Activated CD4-positive, alpha-beta T cell treated with anti-CD3 and anti-CD28 coated beads, Interleukin-2, amount 50 U/mL, for 16 hours (primary cell): ENCODE measurements around the gene GALE.
"Not testable (repeated sequence)": the region's sequence is repeated elsewhere in the genome, so short reads cannot be mapped to it uniquely, and the experiment has no call there.

ENCODE experiments used
- DNase-seq: peaks from one replicate; pipeline ENCODE4 v3.0.0-alpha.2; 2020

GALE gene

DNA sequence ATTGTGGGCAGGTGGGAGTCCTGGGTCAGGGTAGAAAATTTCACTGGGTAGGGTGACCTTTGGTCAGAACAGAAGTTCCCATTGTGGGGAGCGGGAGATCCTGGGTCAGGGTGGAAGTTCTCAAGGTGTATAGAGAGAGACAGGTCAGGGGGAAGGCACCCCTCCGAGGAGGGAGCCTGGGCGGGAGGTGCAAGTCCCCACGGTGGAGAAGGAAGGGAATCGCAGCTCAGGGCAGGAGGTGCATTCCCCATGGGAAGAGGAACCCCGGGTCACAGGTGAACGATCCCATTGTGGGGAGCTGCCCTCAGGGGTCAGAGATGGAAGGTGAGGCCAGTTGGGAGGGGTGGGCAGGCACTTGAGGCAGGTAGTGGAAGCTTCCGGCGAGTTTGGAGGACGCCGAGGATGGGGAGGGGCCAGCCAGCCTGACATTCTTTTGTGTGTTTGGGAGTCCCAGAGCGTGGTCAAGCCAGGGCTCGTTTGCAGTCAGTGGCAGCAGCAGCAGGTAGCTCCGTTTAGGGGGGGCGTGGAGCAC, 9.0 kb downstream of the GALE start:
- DNase-seq: no peak

DNA sequence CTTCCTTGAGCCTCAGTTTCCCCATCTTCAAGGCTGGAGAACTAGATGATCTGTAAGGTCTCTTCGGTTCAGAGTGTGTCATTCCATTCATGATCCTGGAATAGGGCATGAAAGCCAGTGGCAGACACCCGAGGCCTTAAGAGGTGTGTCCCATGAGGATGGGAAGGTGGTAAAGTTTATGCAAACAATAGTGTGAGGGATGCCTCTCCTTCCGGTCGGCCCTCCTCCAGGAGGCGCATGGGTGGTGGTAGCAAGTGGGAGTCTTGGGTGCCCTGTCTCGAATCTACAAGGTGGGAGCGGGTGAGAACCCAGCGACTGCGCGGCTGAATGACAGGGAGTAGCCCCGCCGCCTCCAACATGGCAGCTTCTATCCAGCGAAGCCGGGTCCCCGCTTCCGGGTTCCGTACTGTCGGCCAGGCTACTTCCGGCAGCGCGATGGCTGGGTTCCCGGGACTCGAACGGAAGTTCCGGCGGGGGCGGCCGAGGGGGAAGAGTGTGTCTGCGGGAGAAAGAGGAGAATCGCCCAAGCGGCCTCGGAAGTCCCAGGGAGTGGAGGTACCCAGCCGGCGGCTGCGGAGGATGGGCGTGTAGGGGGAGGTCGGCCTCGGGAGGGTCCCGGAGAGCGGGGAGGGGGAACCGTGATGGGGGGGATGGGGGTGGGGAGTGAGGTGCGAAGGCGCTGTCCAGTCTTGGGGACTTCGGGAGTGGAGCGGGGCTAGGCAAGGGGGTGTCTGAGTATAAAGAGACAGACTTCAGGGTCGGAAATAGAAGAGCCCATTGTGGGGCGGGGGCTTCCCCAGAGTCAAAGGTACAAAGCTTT, 9.6 kb downstream of the GALE start, which contains the start of gene LYPLA2:
TSS of gene LYPLA2 (plus strand) at position 450 of the 820 bp plus-strand sequence. CDS start 1,538 bp downstream, outside the sequence.
- peak; percentile 92 for DNase-seq

DNA sequence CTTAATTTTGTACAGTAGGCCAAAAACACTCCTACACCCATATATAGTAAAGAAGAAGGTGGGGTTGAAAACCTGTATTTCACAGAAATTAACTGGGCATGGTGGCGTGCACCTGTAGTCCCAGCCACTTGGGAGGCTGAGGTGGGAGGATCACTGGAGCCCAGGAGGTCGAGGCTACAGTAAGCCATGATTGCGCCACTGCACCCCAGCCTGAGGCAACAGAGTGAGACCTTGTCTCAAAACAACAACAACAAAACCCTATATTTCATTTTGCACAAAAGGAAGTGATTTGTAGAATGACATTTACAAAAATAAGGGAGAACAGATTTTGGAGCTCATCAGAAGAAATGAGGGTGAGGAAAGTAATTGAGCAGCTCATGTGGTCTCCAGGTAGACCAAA, 11.9 kb downstream of the GALE start:
- no peak for DNase-seq

DNA sequence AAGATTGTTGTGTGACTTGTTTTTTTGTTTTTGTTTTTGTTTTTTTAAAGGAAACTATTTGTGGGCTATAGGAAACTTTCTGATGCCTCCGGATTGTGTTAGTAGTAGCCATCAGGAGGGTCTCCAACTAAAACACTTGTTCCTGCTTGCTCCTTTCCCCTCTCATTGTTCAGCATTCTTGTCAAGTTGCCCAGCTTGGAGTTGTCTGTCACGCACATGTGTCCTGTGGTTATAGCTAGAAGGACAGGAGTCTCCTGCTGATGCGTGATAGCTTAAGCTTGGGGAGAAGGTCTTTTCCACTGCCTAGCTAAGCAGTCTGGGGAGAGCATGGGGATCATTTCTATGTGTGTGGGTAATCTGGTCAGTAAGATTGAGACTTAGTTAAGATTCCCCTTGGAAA, 12.9 kb downstream of the GALE start:
- DNase-seq: no peak

DNA sequence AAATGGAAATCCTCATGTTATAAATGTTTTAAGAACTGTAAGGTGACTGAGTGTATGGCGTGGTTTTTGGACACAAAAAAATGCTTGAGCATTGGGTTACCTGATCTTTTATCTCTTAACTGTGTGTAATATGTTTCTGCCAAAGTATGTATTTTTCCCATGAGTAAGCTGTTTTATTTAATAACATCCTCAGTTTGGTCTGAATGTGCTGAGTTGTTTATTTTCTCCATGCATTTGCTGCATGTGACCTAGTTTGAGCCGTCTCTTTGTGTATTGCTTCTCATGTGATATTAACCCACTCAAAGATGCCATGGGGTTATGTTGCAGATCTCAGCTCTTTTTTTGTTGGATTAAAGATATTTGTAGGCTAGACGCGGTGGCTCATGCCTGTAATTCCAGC, 15.7 kb downstream of the GALE start:
- no peak for DNase-seq

DNA sequence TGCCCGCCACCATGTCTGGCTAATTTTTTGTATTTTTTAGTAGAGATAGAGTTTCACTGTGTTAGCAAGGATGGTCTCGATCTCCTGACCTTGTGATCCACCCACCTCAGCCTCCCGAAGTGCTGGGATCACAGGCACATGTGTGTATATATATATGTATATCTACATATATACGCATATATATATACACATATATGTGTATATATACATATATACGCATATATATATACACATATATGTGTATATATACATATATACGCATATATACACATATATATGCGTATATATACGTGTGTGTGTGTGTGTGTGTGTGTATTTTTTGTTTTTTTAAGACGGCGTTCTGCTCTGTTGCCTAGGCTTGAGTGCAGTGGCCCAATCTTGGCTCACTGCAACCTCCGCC, 17.4 kb downstream of the GALE start:
- not testable (repeated sequence) for DNase-seq

DNA sequence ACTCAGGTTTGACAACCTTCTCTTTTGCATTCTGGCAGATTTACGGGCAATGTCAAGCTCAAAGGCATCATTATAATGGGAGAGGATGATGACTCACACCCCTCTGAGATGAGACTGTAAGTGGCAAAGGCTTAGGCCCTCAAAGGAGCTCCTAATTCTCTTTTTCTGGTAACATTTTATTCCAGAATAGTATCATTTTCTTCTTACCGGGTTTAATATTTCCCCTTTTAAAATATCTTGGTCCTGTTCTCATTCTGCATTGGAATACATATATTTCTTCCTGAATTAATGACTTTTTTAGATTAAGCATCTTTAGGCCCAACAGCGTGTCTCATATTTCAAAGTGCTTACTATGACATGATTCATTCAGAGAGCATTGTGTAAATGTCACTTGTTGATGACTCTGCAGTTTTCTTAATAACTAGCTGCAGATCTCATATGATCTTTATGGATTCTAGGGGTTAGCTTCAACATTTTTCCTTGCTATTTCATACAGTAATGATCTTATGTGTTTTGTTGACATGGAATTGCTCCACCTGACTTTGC, 20.7 kb downstream of the GALE start:
- peak; percentile 47 for DNase-seq

DNA sequence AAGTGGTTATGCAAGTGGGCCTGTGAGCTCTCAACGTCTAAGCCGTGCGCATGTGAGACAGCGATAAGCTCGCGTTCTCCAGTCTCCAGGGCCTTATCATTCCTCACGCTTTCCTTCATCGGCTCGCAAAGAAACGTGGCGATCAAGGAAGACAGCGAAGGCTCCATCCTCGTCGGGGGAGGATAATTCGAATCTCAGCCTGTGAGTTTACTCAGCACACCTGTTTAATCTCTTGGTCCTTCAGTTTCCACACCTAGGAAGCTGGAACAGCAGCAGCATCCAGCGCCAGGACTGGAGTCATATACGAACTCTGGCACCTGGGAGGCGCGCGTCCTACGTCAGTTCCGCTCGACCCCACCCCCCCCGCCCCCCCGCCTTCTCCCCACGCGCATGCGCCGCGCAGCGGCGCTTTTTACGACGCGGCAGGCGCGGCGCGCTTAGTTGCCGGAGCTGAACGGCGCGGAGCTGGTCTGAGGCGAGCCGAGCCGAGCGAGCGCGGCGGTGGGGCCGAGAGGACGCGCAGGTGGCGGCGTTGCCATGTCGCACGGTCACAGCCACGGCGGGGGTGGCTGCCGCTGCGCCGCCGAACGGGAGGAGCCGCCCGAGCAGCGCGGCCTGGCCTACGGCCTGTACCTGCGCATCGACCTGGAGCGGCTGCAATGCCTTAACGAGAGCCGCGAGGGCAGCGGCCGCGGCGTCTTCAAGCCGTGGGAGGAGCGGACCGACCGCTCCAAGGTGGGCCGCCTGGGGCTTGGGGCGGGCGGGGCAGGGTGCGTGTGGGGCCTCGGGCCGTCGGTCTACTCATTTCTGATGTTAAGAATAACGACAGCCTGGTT, 22.4 kb downstream of the GALE start, which contains the start of gene PITHD1:
TSS of gene PITHD1 (plus strand) at position 440 of the 836 bp plus-strand sequence. CDS start at position 538, 98 bp downstream.
- peak; percentile 86 for DNase-seq

DNA sequence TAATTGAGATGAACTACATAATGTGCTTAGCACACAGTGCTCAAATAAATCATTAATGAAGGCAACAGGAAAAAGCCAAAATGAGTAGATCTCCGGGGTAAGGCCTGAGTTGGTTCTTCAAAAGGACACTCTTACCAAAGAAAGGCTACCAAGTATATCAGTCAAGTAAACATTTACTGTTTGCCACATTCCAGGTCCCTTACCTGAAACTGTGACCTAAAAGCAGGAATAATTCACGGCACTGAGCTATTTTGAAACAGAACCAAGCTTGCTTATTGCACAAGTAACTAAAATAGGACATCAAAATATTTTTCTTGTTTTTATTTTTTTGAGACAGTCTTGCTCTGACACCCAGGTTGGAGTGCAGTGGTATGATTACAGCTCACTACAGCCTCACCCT, 24.3 kb downstream of the GALE start:
- no peak for DNase-seq

DNA sequence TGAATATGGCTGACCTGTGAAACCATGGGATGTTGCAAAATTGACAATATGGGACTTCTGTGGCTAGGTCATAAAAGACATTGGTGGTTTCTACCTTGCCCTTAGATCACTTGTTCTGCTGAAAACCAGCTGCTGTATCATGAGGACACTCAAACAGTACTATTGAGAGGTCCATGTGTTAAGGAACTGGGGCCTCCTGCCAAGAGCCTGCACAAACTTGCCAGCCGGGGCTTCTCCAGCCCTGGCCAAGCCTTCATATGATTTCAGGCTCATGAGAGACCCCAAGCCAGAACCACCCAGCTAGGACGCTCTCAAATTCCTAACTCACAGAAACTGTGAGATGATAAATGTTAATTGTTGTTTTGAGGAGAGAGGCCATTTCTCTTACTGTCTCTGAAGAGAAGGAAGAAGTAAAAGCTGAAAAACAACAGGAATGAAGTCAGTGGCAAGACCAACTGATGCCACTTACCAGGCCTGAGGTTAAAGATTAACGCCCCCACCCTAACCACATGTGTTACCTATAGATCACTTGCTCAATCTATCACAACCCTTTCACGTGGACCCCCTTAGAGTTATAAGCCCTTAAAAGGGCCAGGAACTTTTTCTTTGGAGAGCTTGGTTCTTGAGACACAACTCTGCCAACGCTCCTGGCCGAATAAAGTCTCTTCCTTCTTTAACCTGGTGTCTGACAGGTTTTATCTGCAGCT, 26.2 kb downstream of the GALE start:
- DNase-seq: no peak

DNA sequence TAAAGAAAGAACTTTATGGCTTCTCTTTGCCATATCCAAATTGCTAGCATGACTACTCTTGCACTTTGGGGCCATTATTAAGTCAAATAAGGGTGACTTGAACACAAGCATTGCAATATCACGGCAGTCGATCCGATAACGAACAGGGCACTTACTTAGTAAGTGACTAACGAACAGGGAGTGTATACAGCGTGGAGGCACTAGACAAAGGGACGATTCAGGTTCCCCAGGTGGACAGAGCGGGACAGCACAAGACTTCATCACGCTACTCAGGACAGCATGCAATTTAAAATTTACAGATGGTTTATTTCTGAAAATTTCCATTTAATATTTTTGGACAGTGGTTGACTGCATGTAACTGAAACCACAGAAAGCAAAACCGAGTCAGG, 27.7 kb downstream of the GALE start:
- DNase-seq: no peak

DNA sequence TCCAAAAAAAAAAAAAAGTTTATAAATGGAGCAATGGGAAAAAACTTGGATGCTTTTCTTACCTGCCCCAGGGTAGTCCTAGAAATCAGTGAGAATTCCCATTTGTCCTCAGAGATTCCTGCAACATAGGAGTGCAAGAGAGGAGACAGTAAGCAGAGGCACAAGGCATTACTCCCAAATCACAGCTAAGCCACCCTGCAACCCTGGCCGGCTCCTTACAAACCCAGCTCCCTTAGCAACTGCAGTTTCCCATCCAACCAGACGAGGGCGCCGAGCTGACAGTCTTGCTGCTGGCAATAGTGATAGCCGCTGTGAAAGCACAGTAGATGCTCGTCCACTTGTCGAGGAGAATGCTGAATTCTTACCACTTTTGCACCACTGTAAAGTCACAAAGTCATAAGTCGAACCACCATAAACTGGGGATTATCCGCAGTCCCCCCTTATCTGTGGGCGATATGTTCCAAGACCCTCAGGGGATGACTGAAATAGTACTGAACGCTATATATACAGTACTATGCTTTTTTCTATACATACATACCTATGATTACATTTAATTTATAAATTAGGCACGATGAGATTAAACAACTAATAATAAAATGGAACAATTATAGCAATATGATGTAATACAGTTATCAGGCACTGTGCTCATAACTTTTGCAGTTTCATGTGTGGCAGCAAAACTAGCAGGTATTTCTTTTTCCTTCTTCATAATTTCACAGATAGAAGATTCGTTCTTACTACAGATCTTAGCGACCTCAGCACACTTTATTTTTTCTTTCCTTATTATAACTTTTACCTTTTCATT, 28.3 kb downstream of the GALE start:
- DNase-seq: peak; percentile 88

DNA sequence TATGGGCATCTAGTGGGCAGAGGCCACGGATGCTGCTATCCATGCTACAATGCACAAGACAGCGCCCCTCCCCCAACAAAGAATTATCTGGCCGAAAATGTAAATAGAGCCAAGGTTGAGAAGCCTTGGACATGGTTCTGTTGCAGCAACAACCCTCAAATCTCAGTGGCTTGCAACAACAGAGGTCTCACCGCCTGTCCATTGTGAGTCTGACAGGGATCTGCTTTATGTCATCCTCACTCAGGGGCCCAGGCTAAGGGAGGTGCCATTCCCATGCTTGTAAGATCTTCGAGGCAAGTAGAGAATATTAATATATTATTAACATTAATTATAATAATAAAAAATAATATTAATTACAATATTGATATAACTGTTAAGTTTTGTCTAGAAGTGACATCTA, 31.8 kb downstream of the GALE start:
- DNase-seq: no peak

DNA sequence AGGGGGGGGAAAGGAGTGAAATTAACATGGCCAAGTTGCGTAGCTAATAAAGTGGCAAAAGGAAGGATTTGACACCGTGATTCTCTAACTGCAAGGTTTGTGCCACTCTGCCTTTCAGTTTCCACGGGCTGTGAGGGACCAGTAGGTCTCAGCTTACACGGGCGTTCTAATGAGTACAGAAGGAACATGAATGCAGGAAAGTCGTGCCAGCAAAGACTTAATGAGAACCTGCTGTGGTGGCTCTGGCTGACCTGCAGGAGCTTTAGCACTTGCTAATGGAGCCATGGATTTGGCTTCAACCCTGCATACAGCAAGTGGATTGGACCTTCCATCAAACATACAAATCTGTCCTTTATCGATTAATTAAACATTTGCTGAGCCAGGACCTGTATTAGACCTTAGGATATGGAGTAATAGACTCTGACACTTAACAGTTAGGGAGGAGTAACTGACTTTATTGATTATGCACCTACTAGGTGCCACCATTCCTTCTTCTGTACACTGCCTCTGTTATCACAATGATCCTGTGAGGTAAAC, 37.4 kb downstream of the GALE start:
- no peak for DNase-seq

DNA sequence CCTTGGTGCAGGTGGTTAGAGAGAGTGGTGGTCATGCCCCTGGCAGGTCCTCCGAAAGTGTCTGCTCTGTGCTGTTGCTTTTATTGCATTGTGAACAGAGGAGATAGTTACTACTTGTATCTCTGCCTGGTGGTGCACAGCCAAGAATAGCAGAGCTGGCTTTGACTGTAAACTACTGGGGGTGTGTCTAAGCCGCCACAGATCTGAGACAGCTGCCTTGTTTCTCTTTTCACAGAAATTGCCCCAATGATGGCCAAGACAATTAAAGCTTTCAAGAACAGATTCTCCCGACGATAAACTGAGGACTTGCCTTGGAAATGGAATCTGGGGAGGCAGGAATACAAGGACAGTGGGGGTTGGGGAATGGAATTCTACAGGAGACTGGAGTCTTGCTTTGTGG, 41.3 kb downstream of the GALE start:
- DNase-seq: no peak

DNA sequence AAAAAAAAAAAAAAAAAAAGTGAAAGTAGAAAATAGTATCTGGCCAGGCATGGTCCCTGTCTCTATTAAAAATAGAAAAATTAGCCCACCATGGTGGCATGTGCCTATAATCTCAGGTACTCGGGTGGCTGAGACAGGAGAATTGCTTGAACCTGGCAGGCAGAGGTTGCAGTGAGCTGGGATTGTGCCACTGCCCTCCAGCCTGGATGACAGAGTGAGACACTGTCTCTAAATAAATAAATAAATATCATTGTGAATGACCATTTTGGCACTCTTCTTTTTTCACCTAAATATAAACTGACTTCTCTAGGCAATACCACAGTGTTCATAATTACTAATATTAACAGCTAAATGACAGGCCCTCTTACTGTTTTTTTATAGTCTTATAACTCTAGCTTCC, 42.7 kb downstream of the GALE start:
- DNase-seq: no peak

DNA sequence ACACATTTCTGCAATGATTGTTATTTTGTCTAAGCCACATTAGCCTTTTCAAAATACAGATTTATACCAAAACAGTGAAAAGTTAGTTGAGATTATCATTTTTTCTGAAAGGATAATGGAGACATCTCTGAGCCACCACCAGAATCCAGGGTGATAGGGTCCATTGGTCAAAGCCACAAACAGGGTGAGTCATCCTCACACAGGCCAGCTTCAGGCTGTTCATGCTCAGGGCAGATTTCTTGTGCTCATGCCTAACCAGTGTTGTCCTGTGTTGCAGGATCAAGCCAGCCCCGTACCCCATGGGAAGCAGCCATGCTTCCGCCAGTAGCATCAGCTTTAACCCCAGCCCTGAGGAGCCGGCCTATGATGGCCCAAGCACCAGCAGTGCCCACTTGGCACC, 43.9 kb downstream of the GALE start:
- DNase-seq: no peak

DNA sequence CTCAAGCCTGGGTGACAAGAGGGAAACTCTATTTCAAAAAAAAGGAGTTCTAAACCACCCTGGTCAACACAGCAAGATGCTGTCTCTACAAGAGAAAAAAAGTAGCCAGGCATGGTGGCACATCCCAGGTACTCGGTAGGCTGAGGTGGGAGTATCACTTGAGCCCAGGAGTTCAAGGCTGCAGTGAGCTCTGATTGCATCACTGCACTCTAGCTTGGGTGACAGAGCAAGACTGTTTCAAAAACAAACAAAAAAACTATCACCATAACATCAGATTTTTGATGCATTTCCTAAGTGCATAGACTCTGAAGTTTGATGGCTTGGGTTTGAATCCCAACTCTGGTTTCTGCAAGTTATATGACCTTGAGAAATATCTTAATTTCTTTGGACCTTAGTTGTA, 47.6 kb downstream of the GALE start:
- DNase-seq: no peak

DNA sequence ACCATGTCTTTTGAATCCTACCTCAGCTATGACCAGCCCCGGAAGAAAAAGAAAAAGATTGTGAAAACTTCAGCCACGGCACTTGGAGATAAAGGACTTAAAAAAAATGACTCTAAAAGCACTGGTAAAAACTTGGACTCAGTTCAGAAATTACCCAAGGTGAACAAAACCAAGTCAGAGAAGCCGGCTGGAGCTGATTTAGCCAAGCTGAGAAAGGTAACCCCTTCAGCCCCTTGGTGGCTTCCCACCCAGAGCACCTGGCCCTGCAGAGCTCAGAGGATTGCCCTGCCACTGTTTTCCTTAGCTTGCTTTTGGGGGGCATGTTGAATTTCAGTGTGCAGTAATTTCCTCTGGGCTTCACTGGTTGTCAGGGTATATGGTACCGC, 48.7 kb downstream of the GALE start:
- no peak for DNase-seq

DNA sequence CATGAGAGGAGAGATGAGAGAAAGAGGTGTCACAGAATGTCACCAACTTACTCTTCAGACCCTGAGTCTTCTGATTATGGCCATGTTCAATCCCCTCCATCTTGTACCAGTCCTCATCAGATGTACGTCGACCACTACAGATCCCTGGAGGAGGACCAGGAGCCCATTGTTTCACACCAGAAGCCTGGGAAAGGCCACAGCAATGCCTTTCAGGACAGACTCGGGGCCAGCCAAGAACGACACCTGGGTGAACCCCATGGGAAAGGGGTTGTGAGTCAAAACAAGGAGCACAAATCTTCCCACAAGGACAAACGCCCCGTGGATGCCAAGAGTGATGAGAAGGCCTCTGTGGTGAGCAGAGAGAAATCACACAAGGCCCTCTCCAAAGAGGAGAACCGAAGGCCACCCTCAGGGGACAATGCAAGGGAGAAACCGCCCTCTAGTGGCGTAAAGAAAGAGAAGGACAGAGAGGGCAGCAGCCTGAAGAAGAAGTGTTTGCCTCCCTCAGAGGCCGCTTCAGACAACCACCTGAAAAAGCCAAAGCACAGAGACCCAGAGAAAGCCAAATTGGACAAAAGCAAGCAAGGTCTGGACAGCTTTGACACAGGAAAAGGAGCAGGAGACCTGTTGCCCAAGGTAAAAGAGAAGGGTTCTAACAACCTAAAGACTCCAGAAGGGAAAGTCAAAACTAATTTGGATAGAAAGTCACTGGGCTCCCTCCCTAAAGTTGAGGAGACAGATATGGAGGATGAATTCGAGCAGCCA, 49.3 kb downstream of the GALE start:
- peak; percentile 59 for DNase-seq

DNA sequence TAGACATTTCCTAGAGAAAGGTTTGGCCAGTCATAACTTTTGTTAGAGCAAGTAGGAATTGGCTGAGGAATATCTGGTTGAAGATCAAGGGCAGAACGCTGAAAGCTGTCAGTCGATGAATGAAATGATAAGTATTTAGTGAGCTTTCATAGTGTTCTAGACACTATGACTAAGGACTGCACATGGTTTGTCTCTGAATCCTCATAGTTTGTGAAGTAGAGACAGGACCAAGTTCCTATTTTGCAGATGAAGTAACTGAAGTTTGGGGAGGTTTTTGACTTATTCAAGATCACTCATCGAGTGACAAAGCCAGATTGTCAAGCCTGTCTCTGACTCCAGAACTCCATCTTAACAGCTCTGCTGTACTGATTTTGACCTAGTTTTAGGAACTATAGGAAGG, 52.5 kb downstream of the GALE start:
- DNase-seq: no peak
